NCI-H128 (cell line): ENCODE measurements around the gene R3HDM2.

Experiments
- DNase-seq: peaks from one replicate; lab custom pipeline; 2025; ENCODE audit not compliant: unreplicated experiment; lab: John Stamatoyannopoulos, UW

The R3HDM2 gene

DNA sequence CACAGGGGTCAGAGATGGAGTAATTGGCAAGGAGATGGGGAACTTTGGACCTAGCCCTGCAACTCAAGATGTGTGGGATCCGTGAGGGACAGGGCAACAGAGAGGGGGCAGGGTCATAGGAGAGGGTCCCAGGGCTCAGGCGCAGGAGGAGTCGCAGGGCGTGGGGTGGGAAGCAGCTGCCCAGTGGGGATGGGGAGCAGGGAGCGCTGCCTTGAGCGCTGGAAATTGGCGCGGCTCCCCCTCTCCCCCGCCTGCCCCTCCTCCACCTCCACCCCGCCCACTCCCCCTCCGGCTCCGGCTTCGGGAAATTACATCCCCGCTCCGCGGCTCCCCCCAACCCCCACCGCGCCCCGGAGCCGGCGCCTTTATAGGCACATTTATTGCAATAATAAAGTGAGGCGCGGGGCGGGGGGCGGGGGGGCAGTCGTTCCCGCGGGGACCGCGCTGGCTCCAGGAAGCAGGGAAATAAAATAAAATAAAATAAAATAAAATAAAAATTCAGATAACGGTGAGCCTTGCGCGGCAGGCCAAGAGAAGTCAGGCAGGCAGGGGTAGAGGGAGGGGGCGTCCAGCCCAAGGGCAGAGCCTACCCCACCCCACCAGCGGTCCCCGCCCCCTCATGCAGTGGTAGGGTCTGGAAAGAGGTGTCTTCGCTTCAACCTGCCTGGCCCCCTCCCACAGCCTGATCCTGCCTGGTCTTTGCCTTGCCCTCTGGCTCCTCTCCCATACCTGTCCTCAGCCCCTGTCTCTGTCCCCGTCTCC is 210.7 kb downstream of the R3HDM2 start:
- DNase-seq = no peak

DNA sequence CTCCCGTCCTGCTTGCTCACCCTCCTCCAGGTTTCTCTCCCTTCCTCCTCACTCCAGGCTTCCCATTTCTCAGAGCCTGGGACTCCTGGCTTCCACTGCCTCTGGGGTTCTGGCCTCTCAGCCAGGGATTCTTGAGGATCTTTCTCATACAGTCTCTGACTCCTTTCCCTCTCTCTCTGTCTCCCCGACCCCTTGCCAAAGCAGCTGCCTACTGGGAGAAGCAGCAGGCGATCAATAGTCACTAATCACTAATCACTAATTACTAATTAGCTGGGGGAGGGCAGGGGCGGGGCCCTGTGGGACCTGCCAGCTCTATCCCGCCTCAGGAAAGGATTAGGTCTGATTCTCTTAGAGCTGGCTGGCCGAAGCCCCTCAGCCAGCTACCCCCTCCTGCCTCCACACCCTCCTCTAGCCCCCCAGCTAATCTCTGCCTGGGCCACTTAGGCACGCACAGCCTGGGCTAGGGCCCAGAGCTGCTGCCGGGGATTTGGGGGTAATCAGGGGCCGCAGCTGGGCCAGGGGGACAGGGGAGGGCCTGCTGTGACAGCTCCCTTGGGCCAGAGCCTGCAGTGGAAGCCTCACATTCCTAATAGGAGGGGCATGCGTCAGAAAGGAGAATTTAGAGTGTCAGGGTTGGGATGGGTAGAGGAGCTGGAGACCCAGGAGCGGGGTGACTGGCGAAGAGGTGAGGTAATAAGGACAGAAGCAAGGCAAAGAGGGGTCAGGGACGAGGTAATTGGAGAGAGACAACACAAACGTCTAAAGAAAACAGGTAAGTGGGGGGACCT is 211.4 kb downstream of the R3HDM2 start:
- no peak for DNase-seq

- no peak for DNase-seq
Measured at GRCh38 chr12:57218030-57218853, 212.6 kb downstream of the R3HDM2 start.

DNA sequence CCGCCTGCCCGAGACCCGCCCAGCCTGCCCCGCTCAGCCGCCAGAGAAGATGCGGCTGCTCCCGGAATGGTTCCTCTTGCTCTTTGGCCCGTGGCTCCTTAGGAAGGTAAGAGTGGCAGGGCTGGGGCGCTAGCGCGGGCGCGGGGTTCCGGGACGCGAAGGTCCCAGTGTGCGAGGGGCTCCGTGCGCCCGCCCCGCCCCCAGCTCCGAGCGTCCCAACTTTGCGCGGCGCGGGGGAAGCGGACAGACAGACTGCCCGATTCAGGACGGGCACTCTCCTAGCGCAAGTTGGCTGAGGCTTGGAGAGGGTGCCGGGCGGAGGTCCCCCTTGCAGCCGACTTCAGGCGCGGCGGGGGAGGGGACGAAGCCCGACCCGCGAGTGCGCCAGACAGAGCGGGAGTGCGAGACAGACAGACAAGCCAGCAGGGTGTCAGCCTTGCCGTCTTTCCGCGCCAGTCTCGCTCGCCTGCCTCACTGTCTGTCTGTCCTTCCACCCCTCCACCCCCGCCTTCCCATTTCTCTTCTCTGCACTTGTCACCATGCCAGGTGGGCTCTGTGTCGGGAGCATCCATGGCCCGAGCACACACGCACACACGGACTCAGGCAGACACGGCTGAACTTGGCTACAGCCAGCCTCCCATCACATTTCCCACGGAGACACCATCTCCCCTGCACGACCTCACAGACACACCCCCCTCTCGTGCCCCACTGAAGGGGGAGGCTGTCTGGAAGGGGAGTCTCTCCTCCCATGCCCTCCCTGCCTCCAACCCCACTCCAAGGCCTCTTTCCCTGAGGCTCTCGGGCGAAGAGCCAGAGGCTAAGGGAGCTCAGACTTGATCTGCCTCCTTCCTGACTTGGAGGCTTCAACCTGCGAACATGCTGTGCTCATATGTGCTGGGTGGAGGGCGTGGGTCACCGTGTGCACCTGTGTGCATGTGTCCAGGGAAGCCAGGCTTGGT is 213.6 kb downstream of the R3HDM2 start:
- DNase-seq = no peak

DNA sequence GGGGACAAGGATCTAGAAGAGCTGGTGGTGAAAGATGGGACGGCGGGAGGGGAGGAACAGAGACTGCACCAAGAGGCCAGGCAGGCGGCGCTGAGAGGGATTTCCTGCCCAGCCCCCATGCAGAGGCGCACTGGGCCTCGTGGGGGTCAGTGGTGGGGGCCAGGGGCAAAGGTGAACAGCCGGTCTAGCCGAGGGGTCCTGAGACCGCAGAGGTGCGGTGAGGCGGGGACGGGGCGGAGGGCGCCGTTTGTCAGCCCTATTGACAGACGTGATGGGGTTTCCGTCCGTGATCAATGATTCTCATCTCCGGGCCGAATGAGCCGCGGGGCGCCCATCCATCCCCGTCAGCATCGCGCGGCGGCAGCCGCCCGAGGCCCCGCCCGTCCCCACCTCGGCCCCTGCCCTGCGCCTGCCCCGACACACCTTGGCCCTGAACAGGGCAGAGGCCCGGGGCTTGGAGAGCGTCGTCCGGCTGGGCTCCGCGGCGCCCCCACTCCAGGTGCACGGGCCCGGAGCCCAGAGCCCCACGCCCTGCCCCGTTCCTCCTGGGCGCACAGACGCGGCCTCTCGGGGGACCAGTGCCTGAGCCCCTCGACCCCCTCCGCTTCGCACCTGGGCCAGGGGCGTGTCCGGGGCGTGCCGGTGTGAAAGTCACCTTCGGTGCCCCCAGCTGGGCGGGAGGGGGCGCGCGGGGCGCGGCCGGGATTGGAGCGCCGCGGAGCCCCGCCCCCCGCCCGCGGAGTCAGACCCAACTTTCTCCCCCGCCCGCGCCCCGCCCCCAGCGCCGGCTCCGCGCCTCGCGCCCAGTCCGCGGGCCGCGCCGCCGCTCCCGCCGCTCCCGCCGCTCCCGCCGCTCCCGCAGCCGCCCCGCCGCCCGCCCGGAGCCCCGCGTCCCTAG is 214.6 kb downstream of the R3HDM2 start, which contains the start of gene NXPH4:
Gene NXPH4 (plus strand): TSS at position 781 of the 898 bp plus-strand sequence. CDS start 176 bp downstream, outside the sequence.
- peak; percentile 57 for DNase-seq

DNA sequence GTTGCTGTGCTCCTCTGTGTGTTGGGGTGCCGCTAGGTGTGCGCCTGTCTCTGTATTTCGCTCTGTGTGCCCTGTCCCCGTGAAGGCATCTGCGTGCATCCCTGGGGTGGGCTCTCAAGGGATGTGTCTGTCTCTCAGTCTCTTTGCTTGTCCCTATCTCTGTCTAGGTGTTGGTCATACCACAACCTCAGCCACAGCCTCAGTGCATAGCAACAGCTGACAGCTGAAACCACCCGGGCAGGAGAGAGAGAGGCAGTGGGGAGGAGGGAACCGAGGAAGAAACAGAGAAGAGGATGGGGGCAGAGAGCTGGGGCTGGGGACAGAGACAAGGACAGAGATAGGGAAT is 215.2 kb downstream of the R3HDM2 start:
- DNase-seq = no peak

DNA sequence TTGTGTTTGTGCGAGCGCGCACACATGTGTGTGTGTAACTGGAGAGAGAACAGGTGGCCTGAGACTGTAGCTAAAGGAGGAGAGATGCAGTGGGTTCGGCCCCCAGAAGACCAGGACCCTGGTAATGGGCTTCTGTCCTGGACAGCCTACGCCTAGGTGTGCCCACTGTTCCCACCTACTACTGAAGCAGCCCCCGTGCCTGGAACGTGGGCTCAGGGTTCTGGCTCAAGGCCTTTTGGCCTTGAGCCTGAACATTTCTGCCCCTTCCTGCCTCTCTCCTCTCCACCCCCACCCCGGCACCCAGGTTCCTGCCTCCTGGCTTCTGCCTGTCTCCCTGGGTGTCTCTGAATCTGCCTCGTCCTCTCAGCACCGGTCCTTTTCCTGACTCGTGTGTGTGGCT is 215.8 kb downstream of the R3HDM2 start:
- no peak for DNase-seq

GRCh38 chr12:57214398-57214781 is 216.5 kb downstream of the R3HDM2 start:
- peak; percentile 71 for DNase-seq

- DNase-seq = no peak
Measured at GRCh38 chr12:57213763-57214397, 217.0 kb downstream of the R3HDM2 start.

DNA sequence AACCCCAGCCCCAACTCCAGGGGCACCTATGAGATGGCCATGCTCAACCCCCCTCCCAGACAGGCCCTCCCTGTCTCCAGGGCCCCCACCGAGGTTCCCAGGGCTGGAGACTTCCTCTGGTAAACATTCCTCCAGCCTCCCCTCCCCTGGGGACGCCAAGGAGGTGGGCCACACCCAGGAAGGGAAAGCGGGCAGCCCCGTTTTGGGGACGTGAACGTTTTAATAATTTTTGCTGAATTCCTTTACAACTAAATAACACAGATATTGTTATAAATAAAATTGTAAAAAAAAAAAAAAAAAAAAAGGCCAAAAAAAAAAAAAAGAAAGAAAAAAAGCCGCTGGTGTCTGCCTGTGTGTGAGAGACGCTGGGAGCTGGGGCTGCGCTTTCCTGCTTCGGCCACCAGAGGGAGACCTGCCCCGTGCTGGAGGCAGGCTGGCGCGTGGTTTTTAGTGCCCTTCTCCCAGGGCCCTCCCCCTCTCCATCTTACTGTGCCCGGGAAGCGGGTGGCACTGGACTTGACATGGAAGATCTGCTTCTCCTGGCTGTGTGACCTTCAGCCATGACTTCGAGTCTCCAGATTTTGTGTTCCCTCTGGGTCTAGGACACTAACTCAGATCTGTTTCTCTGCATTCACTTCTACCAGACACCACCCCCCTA is 217.7 kb downstream of the R3HDM2 start:
- DNase-seq = peak; percentile 68

DNA sequence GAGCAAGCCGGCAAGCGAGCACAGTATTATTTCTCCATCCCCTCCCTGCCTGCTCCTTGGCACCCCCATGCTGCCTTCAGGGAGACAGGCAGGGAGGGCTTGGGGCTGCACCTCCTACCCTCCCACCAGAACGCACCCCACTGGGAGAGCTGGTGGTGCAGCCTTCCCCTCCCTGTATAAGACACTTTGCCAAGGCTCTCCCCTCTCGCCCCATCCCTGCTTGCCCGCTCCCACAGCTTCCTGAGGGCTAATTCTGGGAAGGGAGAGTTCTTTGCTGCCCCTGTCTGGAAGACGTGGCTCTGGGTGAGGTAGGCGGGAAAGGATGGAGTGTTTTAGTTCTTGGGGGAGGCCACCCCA is 218.2 kb downstream of the R3HDM2 start:
- DNase-seq = no peak

- no peak for DNase-seq
Measured at GRCh38 chr12:57211791-57212700, 218.8 kb downstream of the R3HDM2 start.

GRCh38 chr12:57210926-57211692 is 219.7 kb downstream of the R3HDM2 start:
- no peak for DNase-seq

GRCh38 chr12:57210461-57210860 is 220.4 kb downstream of the R3HDM2 start:
- DNase-seq = no peak

- DNase-seq = no peak
Measured at GRCh38 chr12:57209916-57210315, 220.9 kb downstream of the R3HDM2 start.

DNA sequence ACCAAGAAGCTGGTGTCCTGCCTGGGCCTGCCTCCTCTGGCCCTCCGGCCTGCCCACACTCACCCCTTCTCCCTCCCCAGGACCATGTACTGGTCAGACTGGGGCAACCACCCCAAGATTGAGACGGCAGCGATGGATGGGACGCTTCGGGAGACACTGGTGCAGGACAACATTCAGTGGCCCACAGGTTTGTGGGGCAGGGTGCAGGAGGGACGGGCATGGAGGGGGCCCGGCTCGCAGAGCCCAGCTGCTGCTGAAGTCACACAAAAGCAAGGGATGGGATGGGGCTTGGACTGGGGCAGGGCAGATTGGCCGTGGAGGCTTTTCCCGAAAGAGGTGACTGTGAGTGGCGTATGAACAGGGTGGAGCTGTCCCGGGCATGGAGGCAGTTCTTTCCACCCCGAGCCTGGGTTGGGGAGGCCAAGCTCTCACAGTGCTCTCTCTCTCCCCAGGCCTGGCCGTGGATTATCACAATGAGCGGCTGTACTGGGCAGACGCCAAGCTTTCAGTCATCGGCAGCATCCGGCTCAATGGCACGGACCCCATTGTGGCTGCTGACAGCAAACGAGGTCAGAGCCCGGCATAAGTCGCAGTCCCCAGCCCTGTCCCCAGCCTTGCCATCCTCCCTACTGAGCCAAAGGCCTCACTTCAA is 222.1 kb downstream of the R3HDM2 start:
- no peak for DNase-seq
